CD4-positive, CD25-positive, alpha-beta regulatory T cell (primary cell): Measurements from ENCODE around the gene SLC27A1. TPM values are rescaled to one million over a fixed set of nuclear protein-coding genes. Genes with fewer than 3 reads are reported as not detected.

Experiments
- polyA plus RNA-seq, 4 donors: library from polyadenylated mRNA; unstranded; fragments of 300-500 nt; fragmentation: Illumina TruSeq; gene quantifications; one replicate each; pipeline ENCODE4 v1.2.3, GENCODE V29; 2021
- total RNA-seq: library from RNA; stranded (reverse); gene quantifications from one replicate; pipeline ENCODE4 v1.2.3, GENCODE V29; 2022

SLC27A1 gene
- total and polyA plus RNA-seq, 5 donors from 2014 or later, result 3.9 to 5.2 (median 4.2) TPM

Other genes with a start within 250 kb of the SLC27A1 start
- 23.3 TPM for gene OCEL1, start 244.3 kb upstream of the SLC27A1 start, total RNA-seq
- gene OCEL1, start 244.3 kb upstream of the SLC27A1 start, polyA plus RNA-seq, result 10 to 100 TPM; 34.0 to 51.0 (median 47.1) TPM
- 0.52 TPM for gene NR2F6, start 224.6 kb upstream of the SLC27A1 start, total RNA-seq
- gene NR2F6, start 224.6 kb upstream of the SLC27A1 start, polyA plus RNA-seq, result 1 to 10 TPM in 2 of 4 donors, under 1 TPM in 2; 0.81 to 3.2 (median 1.5) TPM
- gene USHBP1, start 205.8 kb upstream of the SLC27A1 start, total RNA-seq, result not detected
- not detected for gene USHBP1, start 205.8 kb upstream of the SLC27A1 start, polyA plus RNA-seq
- gene BABAM1, start 203.1 kb upstream of the SLC27A1 start, total RNA-seq, result 82.3 TPM
- 100 to 1,000 TPM; 111 to 140 (median 124) TPM for gene BABAM1, start 203.1 kb upstream of the SLC27A1 start, polyA plus RNA-seq
- gene ANKLE1, start 188.6 kb upstream of the SLC27A1 start, total RNA-seq, result 1.8 TPM
- gene ANKLE1, start 188.6 kb upstream of the SLC27A1 start, polyA plus RNA-seq, result 1 to 10 TPM in 2 of 4 donors, under 1 TPM in 2; 0.15 to 1.0 (median 0.96) TPM
- gene ABHD8, start 167.1 kb upstream of the SLC27A1 start, total RNA-seq, result 5.1 TPM
- 1 to 10 TPM; 5.6 to 8.7 (median 6.4) TPM for gene ABHD8, start 167.1 kb upstream of the SLC27A1 start, polyA plus RNA-seq
- 37.1 TPM for gene MRPL34, start 164.7 kb upstream of the SLC27A1 start, total RNA-seq
- 100 to 1,000 TPM; 223 to 248 (median 236) TPM for gene MRPL34, start 164.7 kb upstream of the SLC27A1 start, polyA plus RNA-seq
- gene DDA1, start 161.0 kb upstream of the SLC27A1 start, total RNA-seq, result 43.8 TPM
- 10 to 100 TPM; 26.7 to 38.6 (median 32.0) TPM for gene DDA1, start 161.0 kb upstream of the SLC27A1 start, polyA plus RNA-seq
- 17.8 TPM for gene ANO8, start 135.7 kb upstream of the SLC27A1 start, total RNA-seq
- gene ANO8, start 135.7 kb upstream of the SLC27A1 start, polyA plus RNA-seq, result under 1 TPM in 3 of 4 donors, not detected in 1; 0.06 to 0.11 (median 0.08) TPM
- 26.1 TPM for gene GTPBP3, start 133.0 kb upstream of the SLC27A1 start, total RNA-seq
- 1 to 10 TPM; 5.2 to 9.4 (median 8.7) TPM for gene GTPBP3, start 133.0 kb upstream of the SLC27A1 start, polyA plus RNA-seq
- not detected for gene PLVAP, start 93.2 kb upstream of the SLC27A1 start, total RNA-seq
- gene PLVAP, start 93.2 kb upstream of the SLC27A1 start, polyA plus RNA-seq, result not detected
- gene CCDC194, start 76.3 kb upstream of the SLC27A1 start, total RNA-seq, result 1.3 TPM
- gene CCDC194, start 76.3 kb upstream of the SLC27A1 start, polyA plus RNA-seq, result not detected
- gene BST2, start 64.9 kb upstream of the SLC27A1 start, total RNA-seq, result 45.6 TPM
- gene BST2, start 64.9 kb upstream of the SLC27A1 start, polyA plus RNA-seq, result 100 to 1,000 TPM; 155 to 175 (median 158) TPM
- gene MVB12A, start 50.5 kb upstream of the SLC27A1 start, total RNA-seq, result 26.7 TPM
- 10 to 100 TPM; 30.1 to 48.6 (median 38.4) TPM for gene MVB12A, start 50.5 kb upstream of the SLC27A1 start, polyA plus RNA-seq
- not detected for gene TMEM221, start 21.9 kb upstream of the SLC27A1 start, total RNA-seq
- gene TMEM221, start 21.9 kb upstream of the SLC27A1 start, polyA plus RNA-seq, result under 1 TPM in 1 of 4 donors, not detected in 3; 0.16 TPM
- gene NXNL1, start 9.6 kb upstream of the SLC27A1 start, total RNA-seq, result not detected
- gene NXNL1, start 9.6 kb upstream of the SLC27A1 start, polyA plus RNA-seq, result not detected
- gene PGLS, start 41.1 kb downstream of the SLC27A1 start, total RNA-seq, result 49.9 TPM
- gene PGLS, start 41.1 kb downstream of the SLC27A1 start, polyA plus RNA-seq, result 10 to 100 TPM; 60.5 to 76.0 (median 63.8) TPM
- 40.6 TPM for gene COLGALT1, start 85.1 kb downstream of the SLC27A1 start, total RNA-seq
- 10 to 100 TPM; 17.1 to 18.9 (median 17.8) TPM for gene COLGALT1, start 85.1 kb downstream of the SLC27A1 start, polyA plus RNA-seq
- not detected for gene UNC13A, start 217.8 kb downstream of the SLC27A1 start, total RNA-seq
- gene UNC13A, start 217.8 kb downstream of the SLC27A1 start, polyA plus RNA-seq, result not detected
- 47.6 TPM for gene MAP1S, start 249.0 kb downstream of the SLC27A1 start, total RNA-seq
- gene MAP1S, start 249.0 kb downstream of the SLC27A1 start, polyA plus RNA-seq, result 10 to 100 TPM; 14.0 to 26.6 (median 20.1) TPM